ENCODE results near the gene CAMTA1.

DNA sequence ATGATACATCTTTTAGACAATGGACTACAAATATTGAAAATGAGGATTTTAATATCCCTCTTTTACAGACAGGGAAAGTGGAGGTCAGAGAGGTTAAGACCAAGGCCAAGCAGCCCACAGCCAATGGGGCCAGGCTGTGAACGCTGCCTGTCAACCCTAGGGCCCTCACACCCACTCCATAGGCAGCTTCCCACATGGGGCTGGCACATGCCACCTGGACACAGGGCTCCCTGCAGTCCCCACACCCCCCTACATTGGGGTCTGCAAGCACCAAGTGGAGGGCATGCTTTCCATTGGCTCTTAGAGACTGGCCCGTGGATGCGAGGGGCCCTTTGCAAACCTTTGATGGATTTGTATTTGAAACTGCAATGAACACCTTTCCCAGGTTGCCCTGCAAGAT is 637.3 kb downstream of the CAMTA1 start:
- TF ChIP-seq, protein P1, sequence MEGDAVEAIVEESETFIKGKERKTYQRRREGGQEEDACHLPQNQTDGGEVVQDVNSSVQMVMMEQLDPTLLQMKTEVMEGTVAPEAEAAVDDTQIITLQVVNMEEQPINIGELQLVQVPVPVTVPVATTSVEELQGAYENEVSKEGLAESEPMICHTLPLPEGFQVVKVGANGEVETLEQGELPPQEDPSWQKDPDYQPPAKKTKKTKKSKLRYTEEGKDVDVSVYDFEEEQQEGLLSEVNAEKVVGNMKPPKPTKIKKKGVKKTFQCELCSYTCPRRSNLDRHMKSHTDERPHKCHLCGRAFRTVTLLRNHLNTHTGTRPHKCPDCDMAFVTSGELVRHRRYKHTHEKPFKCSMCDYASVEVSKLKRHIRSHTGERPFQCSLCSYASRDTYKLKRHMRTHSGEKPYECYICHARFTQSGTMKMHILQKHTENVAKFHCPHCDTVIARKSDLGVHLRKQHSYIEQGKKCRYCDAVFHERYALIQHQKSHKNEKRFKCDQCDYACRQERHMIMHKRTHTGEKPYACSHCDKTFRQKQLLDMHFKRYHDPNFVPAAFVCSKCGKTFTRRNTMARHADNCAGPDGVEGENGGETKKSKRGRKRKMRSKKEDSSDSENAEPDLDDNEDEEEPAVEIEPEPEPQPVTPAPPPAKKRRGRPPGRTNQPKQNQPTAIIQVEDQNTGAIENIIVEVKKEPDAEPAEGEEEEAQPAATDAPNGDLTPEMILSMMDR (IDR thresholded peaks at IDR 0.05) = no peak
- TF ChIP-seq POLR2AphosphoS5 (IDR thresholded peaks at IDR 0.05; ENCODE audit: low read depth, low read length) (no peak), RFX5 (IDR thresholded peaks at IDR 0.05; ENCODE audit: low read length) (no peak), RAD21 (IDR thresholded peaks at IDR 0.05; ENCODE audit: low read length) (no peak), EZH2phosphoT487 (IDR thresholded peaks at IDR 0.05; ENCODE audit: borderline replicate concordance, low read depth) (no peak)
- TF ChIP-seq, protein P2, sequence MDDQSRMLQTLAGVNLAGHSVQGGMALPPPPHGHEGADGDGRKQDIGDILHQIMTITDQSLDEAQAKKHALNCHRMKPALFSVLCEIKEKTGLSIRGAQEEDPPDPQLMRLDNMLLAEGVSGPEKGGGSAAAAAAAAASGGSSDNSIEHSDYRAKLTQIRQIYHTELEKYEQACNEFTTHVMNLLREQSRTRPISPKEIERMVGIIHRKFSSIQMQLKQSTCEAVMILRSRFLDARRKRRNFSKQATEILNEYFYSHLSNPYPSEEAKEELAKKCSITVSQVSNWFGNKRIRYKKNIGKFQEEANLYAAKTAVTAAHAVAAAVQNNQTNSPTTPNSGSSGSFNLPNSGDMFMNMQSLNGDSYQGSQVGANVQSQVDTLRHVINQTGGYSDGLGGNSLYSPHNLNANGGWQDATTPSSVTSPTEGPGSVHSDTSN (IDR thresholded peaks at IDR 0.05) = no peak
- TF ChIP-seq, protein P3, sequence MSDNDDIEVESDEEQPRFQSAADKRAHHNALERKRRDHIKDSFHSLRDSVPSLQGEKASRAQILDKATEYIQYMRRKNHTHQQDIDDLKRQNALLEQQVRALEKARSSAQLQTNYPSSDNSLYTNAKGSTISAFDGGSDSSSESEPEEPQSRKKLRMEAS (IDR thresholded peaks at IDR 0.05; ENCODE audit: low read depth) = no peak
